Keratinocyte (primary cell): ENCODE results near the gene COG5. TPM values are rescaled to one million over a fixed set of nuclear protein-coding genes. Genes with fewer than 3 reads are reported as not detected.

Experiments used
- DNase-seq: peaks from one replicate; pipeline ENCODE4 v3.0.0-alpha.2; 2011; ENCODE audit warnings: low read depth, missing footprints, low spot score
- FAIRE-seq: peaks from 2 replicates; lab custom pipeline; 2011; peaks lifted over from hg19 to GRCh38; lab: Jason Lieb, UNC
- H2AFZ ChIP-seq: 2 replicates; pipeline ENCODE4 v1.6.0; 2012; ENCODE audit warnings: low read length, control low read depth, inconsistent platforms; ENCODE audit not compliant: control insufficient read depth
- H3K27ac ChIP-seq: 2 replicates; pipeline ENCODE4 v1.5.1; 2011; ENCODE audit warnings: low read length; ENCODE audit not compliant: control insufficient read depth, insufficient read depth
- H3K27me3 ChIP-seq: 3 replicates; pipeline ENCODE4 v1.6.0; 2011; ENCODE audit warnings: low read length; ENCODE audit not compliant: control insufficient read depth, insufficient read depth; ENCODE audit errors: extremely low read depth
- H3K36me3 ChIP-seq, 2 experiments: 2 replicates in 1 of 2; 3 replicates in 1 of 2; pipeline ENCODE4 v1.5.1; 2011; ENCODE audit warnings: low read length in 2 of 2, mild to moderate bottlenecking in 1 of 2; ENCODE audit not compliant: control insufficient read depth in 2 of 2, insufficient read depth in 2 of 2; ENCODE audit errors: extremely low read depth in 1 of 2
- H3K4me1 ChIP-seq: 3 replicates; pipeline ENCODE4 v1.5.1; 2011; ENCODE audit warnings: low read length; ENCODE audit not compliant: control insufficient read depth, insufficient read depth; ENCODE audit errors: extremely low read depth
- H3K4me2 ChIP-seq: 3 replicates; pipeline ENCODE4 v1.6.0; 2011; ENCODE audit warnings: low read depth, low read length; ENCODE audit not compliant: control insufficient read depth, insufficient read depth; ENCODE audit errors: extremely low read depth
- H3K4me3 ChIP-seq, 3 experiments: fragments of 200-600 bp in 1 of 3; sonication (generic) in 1 of 3; 2 replicates in 2 of 3; 3 replicates in 1 of 3; pipeline ENCODE4 v1.5.1; 2011 to 2016; ENCODE audit warnings: low read length in 3 of 3, mild to moderate bottlenecking in 3 of 3, control low read depth in 2 of 3, inconsistent platforms in 1 of 3, low read depth in 1 of 3, mixed read lengths in 1 of 3, mixed run types in 1 of 3, moderate library complexity in 1 of 3; ENCODE audit not compliant: control insufficient read depth in 2 of 3, insufficient read depth in 2 of 3; ENCODE audit errors: extremely low read depth in 1 of 3
- H3K79me2 ChIP-seq: 2 replicates; pipeline ENCODE4 v1.6.0; 2012; ENCODE audit warnings: low read length; ENCODE audit not compliant: control insufficient read depth, insufficient read depth
- H3K9ac ChIP-seq: 3 replicates; pipeline ENCODE4 v1.6.0; 2011; ENCODE audit warnings: low read length; ENCODE audit not compliant: control insufficient read depth, insufficient read depth; ENCODE audit errors: extremely low read depth
- H3K9me1 ChIP-seq: 3 replicates; pipeline ENCODE4 v1.6.0; 2011; ENCODE audit warnings: low read length; ENCODE audit not compliant: control insufficient read depth, insufficient read depth; ENCODE audit errors: extremely low read depth
- H3K9me3 ChIP-seq: 2 replicates; pipeline ENCODE4 v1.5.1; 2012; ENCODE audit warnings: low read depth, low read length; ENCODE audit not compliant: control insufficient read depth
- H4K20me1 ChIP-seq: 3 replicates; pipeline ENCODE4 v1.6.0; 2011; ENCODE audit warnings: low read length; ENCODE audit not compliant: control insufficient read depth, insufficient read depth; ENCODE audit errors: extremely low read depth
- CTCF ChIP-seq, 3 experiments: IDR thresholded peaks in 1 of 3; conservative IDR thresholded peaks in 1 of 3; optimal IDR thresholded peaks in 1 of 3; 2 replicates in 2 of 3; 3 replicates in 1 of 3; pipeline versions ENCODE3 to v1.5.1; 2011; ENCODE audit warnings: low read length in 3 of 3, mild to moderate bottlenecking in 3 of 3, moderate library complexity in 2 of 3, control low read depth in 1 of 3, inconsistent platforms in 1 of 3; ENCODE audit not compliant: insufficient read depth in 2 of 3; ENCODE audit errors: extremely low read depth in 1 of 3
- EZH2 ChIP-seq: IDR thresholded peaks from one replicate; pipeline ENCODE4 v1.6.1; 2012; ENCODE audit warnings: inconsistent platforms, mild to moderate bottlenecking, low read length, moderate library complexity
- dilution Hi-C: fragments of 300-500 bp; cut with MboI; formaldehyde crosslinking; loops from one replicate; pipeline ENCODE4 v1.7.0; 2020; ENCODE audit warnings: low sequenced_read_pairs; ENCODE audit not compliant: extremely low pct_ligation_motif_present
- polyA plus RNA-seq, 5 experiments: library from polyadenylated mRNA; depleted of rRNA in 3 of 5; stranded (reverse) in 3 of 5; stranded (forward) in 1 of 5; unstranded in 1 of 5; fragments of >200 nt; gene quantifications; 1 replicate in 1 of 5; 2 replicates in 3 of 5; 3 replicates in 1 of 5; pipeline versions ENCODE4 v1.2.1 to v1.2.3, GENCODE V29; 2011 to 2012; ENCODE audit warnings: missing spikeins in 2 of 5, low read depth in 1 of 5, low replicate concordance in 1 of 5

The COG5 gene
- polyA plus RNA-seq, 1 donor (not counting 4 experiments of a cell fraction or from before 2014, with no cell fraction given) = 50.7 TPM

DNA sequence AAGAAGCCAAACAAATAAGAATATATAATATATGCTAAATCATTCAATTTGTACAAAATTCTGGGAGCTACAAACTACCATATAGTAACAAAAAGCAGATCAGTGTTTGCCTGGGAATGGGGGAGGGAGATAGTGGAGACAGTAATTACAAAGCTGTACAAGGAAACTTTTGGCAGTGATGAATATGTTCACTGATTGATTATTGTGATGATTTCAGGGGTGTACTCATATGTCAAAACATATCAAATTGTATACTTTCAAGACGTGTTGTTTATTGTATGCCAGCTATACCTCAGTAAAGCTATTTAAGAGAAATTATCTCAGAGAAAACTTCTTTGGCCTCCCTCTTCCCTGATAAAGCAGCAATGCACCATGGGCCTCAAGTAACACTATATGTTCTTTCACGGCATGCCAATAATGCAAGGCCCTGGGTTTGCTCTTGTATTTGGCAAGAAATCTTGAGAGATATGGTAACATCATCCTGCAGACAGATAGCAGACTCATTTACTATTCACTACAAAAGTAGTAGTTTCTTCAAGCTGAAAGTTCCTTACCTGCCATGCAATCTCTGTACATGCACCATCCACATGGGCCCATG lies 261.4 kb downstream of the COG5 start:
- FAIRE-seq (no peak), DNase-seq (no peak)
- H3K27me3 ChIP-seq = no peaks in the 10 kb centered on the region
- H3K79me2 ChIP-seq = no peaks in the 10 kb centered on the region
- no peak overlapping the region for H3K27ac ChIP-seq
- H3K4me1 ChIP-seq = no peaks in the 10 kb centered on the region
- H3K4me3 ChIP-seq = no peak overlapping the region
- H3K9me3 ChIP-seq = no peaks in the 10 kb centered on the region
- dilution Hi-C loops = no loop called here
- peaks cover 0 to 3% of the 10 kb centered on the region in 2 experiments for H3K36me3 ChIP-seq
- H3K9ac ChIP-seq = no peak overlapping the region
- H4K20me1 ChIP-seq = no peaks in the 10 kb centered on the region
- H3K9me1 ChIP-seq = peaks cover 2% of the 10 kb centered on the region
- no peak overlapping the region for H3K4me2 ChIP-seq
- TF ChIP-seq CTCF (optimal IDR thresholded peaks at IDR 0.05 in 1 of 3, IDR thresholded peaks at IDR 0.05 in 1 of 3, conservative IDR thresholded peaks at IDR 0.05 in 1 of 3; ENCODE audit: extremely low read depth in 1 of 3, insufficient read depth in 2 of 3, low read length in 3 of 3) (no peak), EZH2 (no peak)
- H2AFZ ChIP-seq = no peak overlapping the region

- no peaks in the 10 kb centered on the region for H3K9me3 ChIP-seq
- DNase-seq = no peak
- no peak overlapping the region for H2AFZ ChIP-seq
- H3K27ac ChIP-seq = no peak overlapping the region
- H3K4me1 ChIP-seq = peaks cover 8% of the 10 kb centered on the region
- H3K4me2 ChIP-seq = no peak overlapping the region
- H4K20me1 ChIP-seq = no peaks in the 10 kb centered on the region
- TF ChIP-seq CTCF (optimal IDR thresholded peaks at IDR 0.05 in 1 of 3, IDR thresholded peaks at IDR 0.05 in 1 of 3, conservative IDR thresholded peaks at IDR 0.05 in 1 of 3; ENCODE audit: extremely low read depth in 1 of 3, insufficient read depth in 2 of 3, low read length in 3 of 3) (no peak), EZH2 (no peak)
- no peak for FAIRE-seq
- H3K36me3 ChIP-seq = no peaks in the 10 kb centered on the region
- no peaks in the 10 kb centered on the region for H3K27me3 ChIP-seq
- dilution Hi-C loops = no loop called here
- no peaks in the 10 kb centered on the region for H3K9me1 ChIP-seq
- no peaks in the 10 kb centered on the region for H3K79me2 ChIP-seq
- no peak overlapping the region for H3K9ac ChIP-seq
- H3K4me3 ChIP-seq = no peak overlapping the region
Measured at GRCh38 chr7:107294182-107294581, 269.5 kb downstream of the COG5 start.
